H1 (cell line): ENCODE measurements around the gene RPS17. TPM values are rescaled to one million over a fixed set of nuclear protein-coding genes. Genes with fewer than 3 reads are reported as not detected.

Experiments used
- GABPA ChIP-seq: IDR thresholded peaks from 2 replicates; pipeline ENCODE4 v1.6.1; 2011; ENCODE audit warnings: mild to moderate bottlenecking, low read length, moderate library complexity, borderline replicate concordance; ENCODE audit not compliant: insufficient read depth
- GTF2F1 ChIP-seq: IDR thresholded peaks from 2 replicates; pipeline ENCODE4 v1.6.1; 2012; ENCODE audit warnings: low read depth, low read length, improper control_type of control experiment, borderline replicate concordance
- HDAC2 ChIP-seq, 2 experiments: fragments of 300-600 bp in 1 of 2; sonication (generic) in 1 of 2; IDR thresholded peaks; 2 replicates each; pipeline ENCODE4 v1.6.1; 2011 to 2012; ENCODE audit warnings: low read depth in 2 of 2, low read length in 2 of 2, mild to moderate bottlenecking in 2 of 2, moderate library complexity in 2 of 2, borderline replicate concordance in 1 of 2, inconsistent platforms in 1 of 2
- polyA plus RNA-seq, 7 experiments: library from polyadenylated mRNA; depleted of rRNA in 3 of 7; stranded (reverse) in 5 of 7; unstranded in 2 of 7; fragments of >200 nt in 5 of 7; fragments of 200-250 nt in 2 of 7; gene quantifications; 1 replicate in 5 of 7; 2 replicates in 1 of 7; 4 replicates in 1 of 7; pipeline versions ENCODE4 v1.2.1 to v1.2.3, GENCODE V29; 2011 to 2013; ENCODE audit warnings: missing spikeins in 2 of 7, mixed read lengths in 2 of 7
- total RNA-seq: library from RNA; stranded (reverse); fragmentation: NEBNext Ultra II Directional; extraction: Animal tissue kit (Norgen Biotek cat#: 25700); gene quantifications from 2 replicates; pipeline ENCODE4 v1.2.1, GENCODE V29; 2021

Gene RPS17
- total and polyA plus RNA-seq, 2 of the 8 experiments (the other 6 are each of a cell fraction or from before 2014, with no cell fraction given): 2,416 to 5,590 TPM

DNA sequence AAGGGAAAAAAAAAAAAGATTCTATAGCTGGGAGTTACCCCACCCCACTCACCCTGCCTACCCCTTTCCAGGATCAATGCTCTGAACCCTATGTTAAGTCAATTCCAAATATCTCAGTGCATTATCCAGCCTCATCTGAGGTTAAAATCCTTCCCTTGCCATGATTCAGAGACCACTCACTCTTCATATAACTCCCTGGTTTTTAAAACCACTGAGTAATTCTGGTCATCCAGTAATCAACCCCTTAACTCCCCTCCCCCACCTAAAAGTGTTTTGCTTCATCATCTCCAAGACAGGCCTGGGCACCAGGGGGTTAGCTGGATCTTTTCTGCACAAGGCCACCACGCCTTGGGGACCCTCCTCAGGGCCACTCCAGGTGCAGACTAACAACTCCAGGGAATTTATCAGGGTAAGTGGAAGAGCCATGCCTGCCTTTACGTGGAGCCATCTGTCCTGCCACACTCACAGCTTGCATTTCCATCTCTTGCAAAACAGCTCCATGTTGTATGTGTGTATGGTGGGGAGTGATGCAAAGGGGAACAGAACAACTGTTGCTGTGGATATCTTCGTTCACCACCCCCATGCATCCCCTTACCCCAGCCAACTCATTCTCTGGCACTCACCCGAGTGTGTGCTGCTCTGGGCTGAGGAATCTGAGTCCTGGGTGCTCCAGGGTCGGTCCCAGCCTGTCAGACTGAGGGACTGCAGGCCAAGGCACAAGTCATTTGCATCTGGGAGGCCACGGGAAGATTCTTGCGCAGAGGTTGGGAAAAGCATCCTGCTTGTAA lies 30.7 kb upstream of the RPS17 start (continued):
- TF ChIP-seq GTF2F1 (no peak), HDAC2 (IDR thresholded peaks at IDR 0.05; ENCODE audit: borderline replicate concordance in 1 of 2, low read depth in 2 of 2, low read length in 2 of 2) (no peak), GABPA (no peak)
